ENCODE measurements around the gene CD36. TPM values are rescaled to one million over a fixed set of nuclear protein-coding genes. Genes with fewer than 3 reads are reported as not detected.

Gene CD36
- total RNA-seq, 1 experiment from 2014 or later: 0.39 TPM

- no peaks in the 10 kb centered on the region for H3K9me3 ChIP-seq (ENCODE audit: low read depth, low read length, poor library complexity, severe bottlenecking)
- TF ChIP-seq, protein P1, sequence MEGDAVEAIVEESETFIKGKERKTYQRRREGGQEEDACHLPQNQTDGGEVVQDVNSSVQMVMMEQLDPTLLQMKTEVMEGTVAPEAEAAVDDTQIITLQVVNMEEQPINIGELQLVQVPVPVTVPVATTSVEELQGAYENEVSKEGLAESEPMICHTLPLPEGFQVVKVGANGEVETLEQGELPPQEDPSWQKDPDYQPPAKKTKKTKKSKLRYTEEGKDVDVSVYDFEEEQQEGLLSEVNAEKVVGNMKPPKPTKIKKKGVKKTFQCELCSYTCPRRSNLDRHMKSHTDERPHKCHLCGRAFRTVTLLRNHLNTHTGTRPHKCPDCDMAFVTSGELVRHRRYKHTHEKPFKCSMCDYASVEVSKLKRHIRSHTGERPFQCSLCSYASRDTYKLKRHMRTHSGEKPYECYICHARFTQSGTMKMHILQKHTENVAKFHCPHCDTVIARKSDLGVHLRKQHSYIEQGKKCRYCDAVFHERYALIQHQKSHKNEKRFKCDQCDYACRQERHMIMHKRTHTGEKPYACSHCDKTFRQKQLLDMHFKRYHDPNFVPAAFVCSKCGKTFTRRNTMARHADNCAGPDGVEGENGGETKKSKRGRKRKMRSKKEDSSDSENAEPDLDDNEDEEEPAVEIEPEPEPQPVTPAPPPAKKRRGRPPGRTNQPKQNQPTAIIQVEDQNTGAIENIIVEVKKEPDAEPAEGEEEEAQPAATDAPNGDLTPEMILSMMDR (conservative IDR thresholded peaks at IDR 0.05; ENCODE audit: low read depth, low read length): no peak
- TF ChIP-seq EZH2 (IDR thresholded peaks at IDR 0.05; ENCODE audit: borderline replicate concordance, low read depth, low read length, poor library complexity, severe bottlenecking): no peak
- no TSS peak for BruUV-seq (replicated peaks)
- no peak overlapping the region for H3K27ac ChIP-seq (ENCODE audit: low read depth, low read length, poor library complexity, severe bottlenecking)
- no peaks in the 10 kb centered on the region for H3K36me3 ChIP-seq (ENCODE audit: insufficient read depth, low read length, poor library complexity, severe bottlenecking)
- H3K27me3 ChIP-seq (replicated peaks; ENCODE audit: insufficient read depth, low read depth, low read length, poor library complexity): no peaks in the 10 kb centered on the region
- ChIA-PET POLR2A (ENCODE audit: low non-redundant PET) (no interaction called here), CTCF (no interaction called here)
- no peak overlapping the region for H3K4me3 ChIP-seq (ENCODE audit: low read depth, low read length, poor library complexity, severe bottlenecking)
- no peak for DNase-seq (ENCODE audit: low spot score)
- H3K4me1 ChIP-seq (ENCODE audit: insufficient read depth, low read length, poor library complexity, severe bottlenecking): no peaks in the 10 kb centered on the region
- intact Hi-C loops (cut with micrococcal nuclease; ENCODE audit: unreplicated experiment): no loop called here
These were observed 33.3 kb downstream of the CD36 start for GRCh38 chr7:80671744-80672143.

DNA sequence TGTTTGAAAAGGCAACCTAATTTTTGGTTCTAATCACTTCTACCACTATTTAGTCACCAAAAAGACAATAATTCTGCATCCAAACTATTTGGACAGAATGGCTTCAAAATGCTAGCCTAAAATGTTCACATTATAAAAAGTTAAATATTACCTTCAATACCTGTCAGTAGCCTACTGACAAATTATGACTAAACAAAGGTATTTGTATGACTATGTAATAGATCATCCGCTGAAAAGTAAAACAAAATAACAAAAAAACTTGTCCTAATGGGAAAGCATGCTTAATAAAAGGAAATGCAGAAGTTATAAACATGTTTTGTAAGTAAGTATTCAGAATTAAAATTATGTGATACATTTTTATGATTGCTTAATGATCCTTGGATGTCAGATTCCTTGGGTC, 36.6 kb downstream of the CD36 start:
- no peak for DNase-seq (ENCODE audit: low spot score)
- H3K4me3 ChIP-seq (ENCODE audit: low read depth, low read length, poor library complexity, severe bottlenecking): no peak overlapping the region
- no peaks in the 10 kb centered on the region for H3K4me1 ChIP-seq (ENCODE audit: insufficient read depth, low read length, poor library complexity, severe bottlenecking)
- H3K36me3 ChIP-seq (ENCODE audit: insufficient read depth, low read length, poor library complexity, severe bottlenecking): no peaks in the 10 kb centered on the region
- H3K9me3 ChIP-seq (ENCODE audit: low read depth, low read length, poor library complexity, severe bottlenecking): no peaks in the 10 kb centered on the region
- intact Hi-C loops (cut with micrococcal nuclease; ENCODE audit: unreplicated experiment): no loop called here
- CTCF ChIA-PET: no interaction called here
- POLR2A ChIA-PET (ENCODE audit: low non-redundant PET): no interaction called here
- no peaks in the 10 kb centered on the region for H3K27me3 ChIP-seq (replicated peaks; ENCODE audit: insufficient read depth, low read depth, low read length, poor library complexity)
- no TSS peak for BruUV-seq (replicated peaks)
- TF ChIP-seq, protein P1 (conservative IDR thresholded peaks at IDR 0.05; ENCODE audit: low read depth, low read length): no peak
- no peak for TF ChIP-seq EZH2 (IDR thresholded peaks at IDR 0.05; ENCODE audit: borderline replicate concordance, low read depth, low read length, poor library complexity, severe bottlenecking)
- no peak overlapping the region for H3K27ac ChIP-seq (ENCODE audit: low read depth, low read length, poor library complexity, severe bottlenecking)

DNA sequence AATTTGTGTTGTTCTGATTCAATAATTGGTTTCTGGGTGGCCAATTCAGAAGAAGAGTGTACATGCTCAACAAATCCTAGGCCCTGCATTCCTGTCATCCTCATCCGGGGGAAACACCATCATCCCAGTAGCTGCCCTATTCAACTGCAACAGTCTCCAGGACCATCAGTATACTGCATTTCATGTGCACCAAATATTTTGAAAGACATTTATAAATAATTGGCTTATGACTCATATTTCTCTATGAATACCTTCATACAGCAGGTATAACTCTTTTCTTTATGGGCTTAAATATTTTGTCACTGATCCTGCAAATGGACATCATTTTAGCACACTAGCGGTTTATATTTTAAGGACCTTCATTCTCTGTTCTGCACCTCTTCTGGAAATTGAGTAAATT, 38.0 kb downstream of the CD36 start:
- DNase-seq (ENCODE audit: low spot score): no peak
- H3K9me3 ChIP-seq (ENCODE audit: low read depth, low read length, poor library complexity, severe bottlenecking): no peaks in the 10 kb centered on the region
- no peaks in the 10 kb centered on the region for H3K27me3 ChIP-seq (replicated peaks; ENCODE audit: insufficient read depth, low read depth, low read length, poor library complexity)
- no peak overlapping the region for H3K4me3 ChIP-seq (ENCODE audit: low read depth, low read length, poor library complexity, severe bottlenecking)
- ChIA-PET POLR2A (ENCODE audit: low non-redundant PET) (no interaction called here), CTCF (no interaction called here)
- no peaks in the 10 kb centered on the region for H3K36me3 ChIP-seq (ENCODE audit: insufficient read depth, low read length, poor library complexity, severe bottlenecking)
- no peak for TF ChIP-seq EZH2 (IDR thresholded peaks at IDR 0.05; ENCODE audit: borderline replicate concordance, low read depth, low read length, poor library complexity, severe bottlenecking)
- no TSS peak for BruUV-seq (replicated peaks)
- no peak overlapping the region for H3K27ac ChIP-seq (ENCODE audit: low read depth, low read length, poor library complexity, severe bottlenecking)
- no peaks in the 10 kb centered on the region for H3K4me1 ChIP-seq (ENCODE audit: insufficient read depth, low read length, poor library complexity, severe bottlenecking)
- intact Hi-C loops (cut with micrococcal nuclease; ENCODE audit: unreplicated experiment): no loop called here

DNA sequence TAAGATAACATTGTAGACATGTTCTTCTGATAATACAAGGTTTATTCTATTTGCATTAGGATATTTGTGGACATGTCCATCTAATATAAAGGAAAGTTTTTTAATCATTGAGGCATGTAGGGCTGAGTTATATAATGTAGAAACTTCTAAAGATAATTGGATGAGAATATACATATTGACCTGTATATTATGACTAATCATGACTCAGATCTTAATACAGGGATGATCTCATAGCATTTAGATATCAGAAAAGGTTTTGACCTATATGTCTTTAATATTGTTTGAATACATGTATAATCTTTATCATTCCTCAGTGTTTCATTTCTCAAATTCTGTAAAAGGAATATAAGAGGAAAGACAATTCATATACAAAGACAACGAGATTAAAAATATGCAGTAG, 39.2 kb downstream of the CD36 start:
- H3K27ac ChIP-seq (ENCODE audit: low read depth, low read length, poor library complexity, severe bottlenecking): no peak overlapping the region
- H3K4me1 ChIP-seq (ENCODE audit: insufficient read depth, low read length, poor library complexity, severe bottlenecking): no peaks in the 10 kb centered on the region
- no peak for DNase-seq (ENCODE audit: low spot score)
- intact Hi-C loops (cut with micrococcal nuclease; ENCODE audit: unreplicated experiment): no loop called here
- H3K9me3 ChIP-seq (ENCODE audit: low read depth, low read length, poor library complexity, severe bottlenecking): no peaks in the 10 kb centered on the region
- CTCF ChIA-PET: no interaction called here
- TF ChIP-seq EZH2 (IDR thresholded peaks at IDR 0.05; ENCODE audit: borderline replicate concordance, low read depth, low read length, poor library complexity, severe bottlenecking): no peak
- TF ChIP-seq, protein P1 (conservative IDR thresholded peaks at IDR 0.05; ENCODE audit: low read depth, low read length): no peak
- no peaks in the 10 kb centered on the region for H3K36me3 ChIP-seq (ENCODE audit: insufficient read depth, low read length, poor library complexity, severe bottlenecking)
- no TSS peak for BruUV-seq (replicated peaks)
- POLR2A ChIA-PET (ENCODE audit: low non-redundant PET): no interaction called here
- no peak overlapping the region for H3K4me3 ChIP-seq (ENCODE audit: low read depth, low read length, poor library complexity, severe bottlenecking)
- no peaks in the 10 kb centered on the region for H3K27me3 ChIP-seq (replicated peaks; ENCODE audit: insufficient read depth, low read depth, low read length, poor library complexity)
